Fibroblast of lung (primary cell): Measurements from ENCODE around the gene JARID2.

Experiments used
- EZH2 ChIP-seq: IDR thresholded peaks from 2 replicates; pipeline ENCODE4 v1.5.1; 2012; ENCODE audit warnings: low read length, control low read depth, mild to moderate bottlenecking; ENCODE audit errors: missing control alignments
- TF ChIP-seq, protein P1 (sequence below), 2 donors: IDR thresholded peaks in 1 of 2; conservative IDR thresholded peaks in 1 of 2; 1 replicate in 1 of 2; 2 replicates in 1 of 2; pipeline ENCODE4 v1.5.1; 2011 to 2012; ENCODE audit warnings: low read length in 2 of 2, control low read depth in 1 of 2, inconsistent platforms in 1 of 2, low read depth in 1 of 2, mild to moderate bottlenecking in 1 of 2

DNA sequence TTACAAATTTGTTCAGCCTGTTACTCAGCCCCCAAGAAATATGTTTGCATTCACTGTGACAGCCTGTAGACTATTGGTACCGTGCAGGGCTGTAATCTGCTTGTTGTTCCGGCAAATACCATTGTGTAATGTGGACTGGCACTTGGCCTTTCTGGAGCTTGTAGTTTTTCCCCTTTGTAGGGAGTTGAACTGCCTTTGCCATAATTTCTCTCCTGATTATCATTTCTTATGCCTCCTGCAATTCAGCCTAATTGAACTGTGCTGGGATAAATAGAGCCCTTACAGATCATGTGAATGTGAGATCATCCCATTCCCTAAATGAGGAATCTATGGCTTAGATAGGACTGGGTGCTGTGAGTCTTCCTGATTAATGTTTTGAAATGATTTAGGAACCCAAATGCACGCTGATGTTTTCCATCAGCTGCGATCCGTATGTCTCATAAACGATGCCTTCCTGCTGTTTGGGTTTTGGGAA, 185.1 kb downstream of the JARID2 start:
- TF ChIP-seq, protein P1, sequence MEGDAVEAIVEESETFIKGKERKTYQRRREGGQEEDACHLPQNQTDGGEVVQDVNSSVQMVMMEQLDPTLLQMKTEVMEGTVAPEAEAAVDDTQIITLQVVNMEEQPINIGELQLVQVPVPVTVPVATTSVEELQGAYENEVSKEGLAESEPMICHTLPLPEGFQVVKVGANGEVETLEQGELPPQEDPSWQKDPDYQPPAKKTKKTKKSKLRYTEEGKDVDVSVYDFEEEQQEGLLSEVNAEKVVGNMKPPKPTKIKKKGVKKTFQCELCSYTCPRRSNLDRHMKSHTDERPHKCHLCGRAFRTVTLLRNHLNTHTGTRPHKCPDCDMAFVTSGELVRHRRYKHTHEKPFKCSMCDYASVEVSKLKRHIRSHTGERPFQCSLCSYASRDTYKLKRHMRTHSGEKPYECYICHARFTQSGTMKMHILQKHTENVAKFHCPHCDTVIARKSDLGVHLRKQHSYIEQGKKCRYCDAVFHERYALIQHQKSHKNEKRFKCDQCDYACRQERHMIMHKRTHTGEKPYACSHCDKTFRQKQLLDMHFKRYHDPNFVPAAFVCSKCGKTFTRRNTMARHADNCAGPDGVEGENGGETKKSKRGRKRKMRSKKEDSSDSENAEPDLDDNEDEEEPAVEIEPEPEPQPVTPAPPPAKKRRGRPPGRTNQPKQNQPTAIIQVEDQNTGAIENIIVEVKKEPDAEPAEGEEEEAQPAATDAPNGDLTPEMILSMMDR (conservative IDR thresholded peaks at IDR 0.05 in 1 of 2, IDR thresholded peaks at IDR 0.05 in 1 of 2; ENCODE audit: low read depth in 1 of 2, low read length in 2 of 2), result no peak
- no peak for TF ChIP-seq EZH2
